H4 (cell line): ENCODE data around the gene INSIG2. TPM values are rescaled to one million over a fixed set of nuclear protein-coding genes. Genes with fewer than 3 reads are reported as not detected.

Experiments used
- DNase-seq: peaks from one replicate; pipeline ENCODE4 v3.0.0-alpha.2; 2015; ENCODE audit warnings: low spot score
- total RNA-seq: library from RNA; depleted of rRNA; stranded (reverse); fragments of >200 nt; shearing (Covaris generic); gene quantifications from 2 replicates; pipeline ENCODE4 v1.2.3, GENCODE V29; 2014

Gene INSIG2
- total RNA-seq, 1 experiment from 2014 or later, result 11.8 TPM

GRCh38 chr2:118098307-118099030 is 10.2 kb downstream of the INSIG2 start:
- DNase-seq, result no peak

- DNase-seq, result no peak
These were observed 14.3 kb downstream of the INSIG2 start for GRCh38 chr2:118102433-118103082.

GRCh38 chr2:118103951-118104940 is 16.0 kb downstream of the INSIG2 start:
- DNase-seq, result no peak

DNA sequence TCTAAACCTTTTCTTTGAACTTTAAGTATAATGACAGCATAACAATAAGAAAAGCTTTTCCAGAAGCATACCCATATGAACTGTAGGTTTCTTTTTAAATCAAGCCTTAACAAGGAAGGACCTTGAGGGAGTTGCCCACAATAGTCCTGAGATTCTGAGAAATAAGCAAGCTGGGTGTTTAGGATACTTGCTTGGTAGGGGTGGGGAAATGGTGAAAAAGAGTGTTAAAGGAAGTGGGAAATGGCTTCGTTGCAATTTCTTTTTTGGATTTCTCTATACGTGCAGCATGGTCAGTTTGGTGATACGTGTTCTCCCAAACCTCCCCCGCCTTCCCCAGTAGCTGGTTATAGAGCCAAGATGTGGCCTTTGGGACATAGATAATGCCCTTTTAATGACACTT is 17.2 kb downstream of the INSIG2 start:
- no peak for DNase-seq

- DNase-seq, result no peak
These were observed 18.7 kb downstream of the INSIG2 start for GRCh38 chr2:118106926-118107325.

DNA sequence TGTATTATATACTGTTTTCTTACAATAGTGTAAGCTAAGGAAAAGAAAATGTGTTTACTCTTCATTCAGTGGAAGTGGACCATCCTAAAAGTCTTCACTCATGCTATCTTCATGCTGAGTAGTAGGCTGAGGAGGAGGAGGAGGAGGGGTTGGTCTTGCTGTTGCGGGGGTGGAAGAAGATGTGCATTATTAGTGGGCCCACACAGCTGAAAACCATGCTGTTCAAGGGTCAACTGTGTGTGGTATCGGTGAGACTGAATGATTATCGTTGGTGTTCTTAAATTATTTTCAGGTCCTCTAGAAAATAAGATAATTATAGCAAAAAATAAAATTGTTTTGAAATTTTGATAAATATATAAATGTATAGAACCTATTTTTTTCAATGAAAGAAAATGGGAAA is 22.0 kb downstream of the INSIG2 start:
- no peak for DNase-seq

DNA sequence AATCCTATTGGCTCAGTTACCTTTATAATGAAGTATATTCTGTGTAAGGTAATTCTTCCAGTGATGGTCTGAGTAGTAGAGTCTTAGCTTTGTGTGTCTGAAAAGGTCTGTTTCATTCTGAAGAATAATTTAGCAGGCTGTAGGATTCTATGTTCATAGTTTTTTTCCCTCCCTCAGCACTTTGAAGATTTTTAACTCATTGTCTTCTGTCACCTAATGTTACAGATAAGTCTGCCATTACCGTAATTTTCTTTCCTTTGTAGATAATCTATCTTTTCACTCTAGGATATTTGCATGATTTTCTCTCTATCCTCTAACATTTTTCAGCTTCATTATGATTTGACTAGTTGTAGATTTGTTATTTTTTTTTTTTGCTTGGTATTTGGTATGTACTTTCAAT is 22.7 kb downstream of the INSIG2 start:
- DNase-seq, result no peak

DNA sequence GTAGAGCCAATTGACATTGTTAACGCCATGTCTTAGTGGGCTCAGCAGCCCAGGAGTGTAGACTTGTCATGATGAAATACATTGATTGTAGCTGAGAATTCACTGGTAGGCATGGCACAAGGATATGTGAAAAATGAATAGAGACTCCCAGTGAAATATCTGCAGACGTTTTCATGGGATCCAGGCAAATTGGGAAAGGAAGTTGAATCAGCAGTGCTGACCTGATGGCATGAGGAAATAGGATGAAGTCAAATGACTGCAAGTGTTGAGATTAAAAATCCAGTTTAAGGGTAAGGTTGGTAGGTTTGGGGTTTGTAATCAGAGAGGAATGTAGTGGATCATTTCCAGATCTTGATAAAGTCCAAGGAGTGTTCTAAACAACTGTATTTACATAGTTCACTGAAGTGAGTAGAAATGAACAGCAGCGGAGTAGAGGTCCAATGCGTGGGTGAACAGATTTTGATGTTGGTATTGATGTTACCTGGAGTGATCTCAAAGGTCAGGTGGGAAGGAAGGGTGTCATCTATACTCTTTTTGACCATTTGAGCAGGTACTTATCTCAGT is 24.6 kb downstream of the INSIG2 start:
- DNase-seq, result peak; percentile 90

GRCh38 chr2:118114863-118115262 is 26.6 kb downstream of the INSIG2 start:
- no peak for DNase-seq

DNA sequence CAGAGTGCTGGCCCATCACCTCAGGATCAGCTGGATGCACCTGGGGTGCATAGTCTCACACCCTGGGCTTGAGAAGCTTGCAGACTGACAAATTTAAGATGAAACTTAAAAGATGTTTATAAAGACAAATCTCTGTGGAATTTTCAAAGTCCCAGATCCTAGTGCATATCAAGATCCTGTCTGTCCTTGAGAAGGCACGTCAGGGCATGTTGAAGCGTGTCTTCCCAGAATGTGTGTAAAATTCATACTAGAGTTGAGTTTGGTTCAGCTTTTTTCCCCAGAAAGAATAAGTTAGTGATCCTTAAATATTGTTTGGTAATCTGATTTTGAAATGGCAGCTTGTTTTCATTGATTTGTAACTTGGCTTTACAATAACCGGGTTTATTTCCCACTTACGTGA is 27.5 kb downstream of the INSIG2 start:
- no peak for DNase-seq

- DNase-seq, result no peak
These were observed 30.2 kb downstream of the INSIG2 start for GRCh38 chr2:118118479-118118878.

- no peak for DNase-seq
These were observed 31.0 kb downstream of the INSIG2 start for GRCh38 chr2:118119158-118119727.

GRCh38 chr2:118119761-118120400 is 31.6 kb downstream of the INSIG2 start:
- no peak for DNase-seq

GRCh38 chr2:118120401-118120780 is 32.1 kb downstream of the INSIG2 start:
- no peak for DNase-seq

- no peak for DNase-seq
These were observed 32.8 kb downstream of the INSIG2 start for GRCh38 chr2:118121101-118121500.

GRCh38 chr2:118121986-118122524 is 33.8 kb downstream of the INSIG2 start:
- DNase-seq, result no peak

- no peak for DNase-seq
These were observed 34.5 kb downstream of the INSIG2 start for GRCh38 chr2:118122594-118123281.

GRCh38 chr2:118123561-118124232 is 35.4 kb downstream of the INSIG2 start:
- DNase-seq, result peak; percentile 80

GRCh38 chr2:118124288-118124891 is 36.1 kb downstream of the INSIG2 start:
- DNase-seq, result no peak
